HCT116 (cell line): Measurements from ENCODE around the gene FNDC1. TPM values are rescaled to one million over a fixed set of nuclear protein-coding genes. Genes with fewer than 3 reads are reported as not detected.

Experiments used
- ATAC-seq: fragments of 200-7000 bp; cut with Tn5 transposase; 2 replicates; pipeline ENCODE4 v1.9.1; 2020; ENCODE audit warnings: mild to moderate bottlenecking, moderate library complexity
- BruUV-seq: library from RNA; stranded (reverse); fragments of 400-500 nt; replicated peaks from 2 replicates; lab custom pipeline; 2021; lab: Mats Ljungman, UMichigan
- CTCF ChIA-PET: fragments of 300-600 bp; sonication (Branson Sonifier 250); formaldehyde crosslinking; loops from one replicate; lab custom pipeline; 2021; ENCODE audit warnings: antibody characterized with exemption; lab: Charles Lee
- POLR2A ChIA-PET: fragments of 300-600, 350-600 bp; sonication (Branson Sonifier 250); formaldehyde crosslinking; loops from one replicate; lab custom pipeline; 2021; ENCODE audit warnings: antibody characterized with exemption; lab: Charles Lee
- RAD21 ChIA-PET, 2 experiments: fragments of 300-600 bp; sonication (Branson Sonifier 250); formaldehyde crosslinking; loops; one replicate each; lab custom pipeline; 2023; ENCODE audit warnings: low total read pairs in 2 of 2; ENCODE audit not compliant: uncharacterized antibody in 2 of 2, unreplicated experiment in 2 of 2, low non-redundant PET in 1 of 2; lab: Charles Lee
- DNase-seq: peaks from one replicate; pipeline ENCODE4 v3.0.0-alpha.2; 2010; ENCODE audit warnings: low read depth, low spot score
- H2AFZ ChIP-seq: fragments of 200-600 bp; shearing (Covaris generic), sonication (generic); 2 replicates; pipeline ENCODE4 v1.6.1; 2017; ENCODE audit warnings: low read depth, mixed run types, mixed read lengths, antibody characterized with exemption, low read length; ENCODE audit not compliant: poor library complexity, severe bottlenecking
- H3K27ac ChIP-seq: 2 replicates; pipeline ENCODE4 v1.5.1; 2012; ENCODE audit warnings: low read depth, low read length
- H3K27me3 ChIP-seq: fragments of 200-600 bp; sonication (generic); 2 replicates; pipeline ENCODE4 v1.6.1; 2016; ENCODE audit warnings: mixed run types, low read length, mixed read lengths; ENCODE audit not compliant: insufficient read depth
- H3K36me3 ChIP-seq, 2 experiments: fragments of 200-500 bp in 1 of 2; fragments of 200-600 bp in 1 of 2; sonication (Bioruptor generic) in 1 of 2; sonication (generic) in 1 of 2; 2 replicates each; pipeline versions ENCODE4 v1.5.1 to v1.6.1; 2014 to 2016; ENCODE audit warnings: low read length in 2 of 2, inconsistent platforms in 1 of 2, mixed read lengths in 1 of 2, mixed run types in 1 of 2; ENCODE audit not compliant: insufficient read depth in 2 of 2, control insufficient read depth in 1 of 2
- H3K4me1 ChIP-seq, 2 experiments: fragments of 200-600 bp in 1 of 2; sonication (generic) in 1 of 2; 2 replicates each; pipeline versions ENCODE4 v1.5.1 to v1.6.1; 2012 to 2017; ENCODE audit warnings: low read length in 2 of 2, inconsistent platforms in 1 of 2, mild to moderate bottlenecking in 1 of 2, mixed read lengths in 1 of 2, mixed run types in 1 of 2, moderate library complexity in 1 of 2; ENCODE audit not compliant: insufficient read depth in 2 of 2, control insufficient read depth in 1 of 2
- H3K4me2 ChIP-seq: fragments of 200-600 bp; sonication (generic); 2 replicates; pipeline ENCODE4 v1.6.1; 2017; ENCODE audit warnings: mixed run types, low read length, mixed read lengths
- H3K4me3 ChIP-seq, 2 experiments: fragments of 200-600 bp in 1 of 2; sonication (generic) in 1 of 2; replicated peaks in 1 of 2; 2 replicates each; pipeline ENCODE4 v1.5.1; 2011 to 2016; ENCODE audit warnings: low read length in 2 of 2, control low read depth in 1 of 2, low read depth in 1 of 2, mild to moderate bottlenecking in 1 of 2, mixed read lengths in 1 of 2, mixed run types in 1 of 2
- H3K79me2 ChIP-seq: fragments of 200-600 bp; sonication (generic); 2 replicates; pipeline ENCODE4 v1.6.1; 2017; ENCODE audit warnings: mild to moderate bottlenecking, mixed run types, low read length, moderate library complexity, mixed read lengths; ENCODE audit not compliant: insufficient read depth
- H3K9ac ChIP-seq: fragments of 200-600 bp; sonication (generic); 2 replicates; pipeline ENCODE4 v1.6.1; 2016; ENCODE audit warnings: low read length, mixed read lengths
- H3K9me2 ChIP-seq: fragments of 200-600 bp; sonication (generic), shearing (Covaris generic); 2 replicates; pipeline ENCODE4 v1.6.1; 2017; ENCODE audit warnings: mixed run types, mild to moderate bottlenecking, moderate library complexity; ENCODE audit not compliant: insufficient read depth
- H3K9me3 ChIP-seq, 2 experiments: fragments of 200-500 bp in 1 of 2; fragments of 200-600 bp in 1 of 2; sonication (Bioruptor generic) in 1 of 2; sonication (generic) in 1 of 2; 2 replicates each; pipeline ENCODE4 v1.6.1; 2014 to 2017; ENCODE audit warnings: low read length in 2 of 2, mixed read lengths in 2 of 2, inconsistent platforms in 1 of 2, low read depth in 1 of 2, mild to moderate bottlenecking in 1 of 2, mixed run types in 1 of 2, moderate library complexity in 1 of 2; ENCODE audit not compliant: control insufficient read depth in 1 of 2, insufficient read depth in 1 of 2
- H4K20me1 ChIP-seq: fragments of 200-600 bp; sonication (generic), shearing (Covaris generic); 2 replicates; pipeline ENCODE4 v1.6.1; 2017; ENCODE audit warnings: mixed run types, mild to moderate bottlenecking, moderate library complexity; ENCODE audit not compliant: insufficient read depth
- CBX3 ChIP-seq: IDR thresholded peaks from 2 replicates; pipeline ENCODE4 v1.6.1; 2012; ENCODE audit warnings: low read depth
- CEBPB ChIP-seq: IDR thresholded peaks from 2 replicates; pipeline ENCODE4 v1.6.1; 2012; ENCODE audit warnings: low read depth
- ELF1 ChIP-seq: IDR thresholded peaks from 2 replicates; pipeline ENCODE4 v1.6.1; 2012; ENCODE audit warnings: low read depth, borderline replicate concordance
- EZH2 ChIP-seq: fragments of 200-600 bp; sonication (generic); IDR thresholded peaks from 2 replicates; pipeline ENCODE4 v1.6.1; 2017; ENCODE audit warnings: antibody characterized with exemption, mixed run types
- FOSL1 ChIP-seq: IDR thresholded peaks from 2 replicates; pipeline ENCODE4 v1.6.1; 2012; ENCODE audit warnings: low read depth
- JUND ChIP-seq: IDR thresholded peaks from 2 replicates; pipeline ENCODE4 v1.6.1; 2012
- POLR2A ChIP-seq: IDR thresholded peaks from 2 replicates; pipeline ENCODE4 v1.7.0; 2011; ENCODE audit warnings: borderline replicate concordance; ENCODE audit not compliant: insufficient read depth, insufficient read length; ENCODE audit errors: extremely low read depth
- POLR2AphosphoS5 ChIP-seq: IDR thresholded peaks from 2 replicates; pipeline ENCODE4 v1.6.1; 2011; ENCODE audit warnings: mild to moderate bottlenecking, low read depth, low read length, moderate library complexity
- RAD21 ChIP-seq: IDR thresholded peaks from 2 replicates; pipeline ENCODE4 v1.6.1; 2012; ENCODE audit warnings: low read depth, mild to moderate bottlenecking
- SIN3A ChIP-seq: IDR thresholded peaks from 2 replicates; pipeline ENCODE4 v1.6.1; 2012; ENCODE audit warnings: low read depth
- SP1 ChIP-seq: IDR thresholded peaks from 2 replicates; pipeline ENCODE4 v1.6.1; 2012; ENCODE audit warnings: low read depth
- SRF ChIP-seq: IDR thresholded peaks from 2 replicates; pipeline ENCODE4 v1.6.1; 2012; ENCODE audit warnings: low read depth
- TCF7L2 ChIP-seq: IDR thresholded peaks from 2 replicates; pipeline ENCODE4 v1.7.0; 2011; ENCODE audit warnings: borderline replicate concordance, inconsistent platforms; ENCODE audit not compliant: insufficient read depth, insufficient read length; ENCODE audit errors: extremely low read depth
- YY1 ChIP-seq: IDR thresholded peaks from 2 replicates; pipeline ENCODE4 v1.6.1; 2011; ENCODE audit warnings: low read length, low read depth, moderate library complexity, mild to moderate bottlenecking; ENCODE audit not compliant: insufficient replicate concordance; ENCODE audit errors: extremely low read depth
- ZFX ChIP-seq: fragments of 450-650 bp; IDR thresholded peaks from 2 replicates; pipeline ENCODE4 v1.6.1; 2017
- intact Hi-C: fragments of 100-400 bp; cut with micrococcal nuclease; formaldehyde crosslinking; loops from 2 replicates; pipeline ENCODE4 v1.10.0; 2022
- total RNA-seq: library from RNA; stranded (reverse); gene quantifications from one replicate; pipeline ENCODE4 v1.2.1, GENCODE V29; 2021; ENCODE audit not compliant: unreplicated experiment
- TF ChIP-seq, protein P1 (sequence below): IDR thresholded peaks from 2 replicates; pipeline ENCODE4 v1.6.1; 2011; ENCODE audit warnings: mild to moderate bottlenecking, low read length, moderate library complexity; ENCODE audit not compliant: insufficient replicate concordance; ENCODE audit errors: extremely low read depth
- TF ChIP-seq, protein P2 (sequence below): IDR thresholded peaks from 2 replicates; pipeline ENCODE4 v1.6.1; 2012
- TF ChIP-seq, protein P3 (sequence below), 3 experiments: fragments of 200-600 bp in 1 of 3; sonication (generic) in 1 of 3; IDR thresholded peaks in 2 of 3; conservative IDR thresholded peaks in 1 of 3; 2 replicates each; pipeline ENCODE4 v1.5.1; 2012 to 2017; ENCODE audit warnings: low read depth in 2 of 3, low read length in 2 of 3, antibody characterized with exemption in 1 of 3, borderline replicate concordance in 1 of 3, control low read depth in 1 of 3, mild to moderate bottlenecking in 1 of 3, mixed read lengths in 1 of 3, mixed run types in 1 of 3, moderate library complexity in 1 of 3; ENCODE audit not compliant: insufficient read depth in 1 of 3
- TF ChIP-seq, protein P4 (sequence below): IDR thresholded peaks from 2 replicates; pipeline ENCODE4 v1.6.1; 2012

Gene FNDC1
- total RNA-seq, 1 experiment from 2014 or later, result 0.07 TPM

DNA sequence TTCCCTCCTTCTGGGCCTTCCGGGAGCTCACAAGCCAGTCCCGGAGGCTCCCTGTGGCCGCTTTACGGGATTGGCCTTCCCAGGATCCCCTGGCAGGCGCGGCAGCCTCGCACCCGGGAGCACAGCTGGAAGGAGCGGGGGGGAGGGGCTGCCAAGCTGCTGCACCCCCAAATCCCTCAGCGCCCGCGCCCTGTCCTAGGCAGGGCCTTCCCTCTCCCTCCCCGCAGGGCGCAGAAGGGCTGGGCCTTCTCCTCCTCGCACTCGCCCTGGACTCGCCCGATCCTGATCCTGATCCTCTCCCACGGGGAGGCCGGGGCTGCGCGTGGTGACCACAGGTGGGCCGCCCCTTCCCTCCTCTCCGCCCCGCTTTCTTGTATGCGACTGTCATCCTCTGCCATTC lies 146.4 kb downstream of the FNDC1 start:
- Histone ChIP-seq H3K27ac (no peak overlapping the region), H3K9ac (no peak overlapping the region), H3K27me3 (peaks cover 40% of the 10 kb centered on the region), H3K36me3 (no peaks in the 10 kb centered on the region), H3K9me2 (no peaks in the 10 kb centered on the region), H3K4me2 (no peak overlapping the region), H3K4me3 (no peak overlapping the region), H3K4me1 (no peaks in the 10 kb centered on the region), H3K79me2 (no peaks in the 10 kb centered on the region), H2AFZ (no peak overlapping the region), H3K9me3 (no peaks in the 10 kb centered on the region), H4K20me1 (no peaks in the 10 kb centered on the region)
- no TSS peak for BruUV-seq
- CTCF ChIA-PET, result no interaction called here
- TF ChIP-seq ELF1 (no peak), TCF7L2 (no peak), JUND (no peak), RAD21 (no peak), SRF (no peak), CBX3 (no peak), EZH2 (no peak), ZFX (no peak), POLR2A (no peak), FOSL1 (no peak), CEBPB (no peak), SP1 (no peak), SIN3A (no peak), POLR2AphosphoS5 (no peak), YY1 (no peak)
- TF ChIP-seq, protein P1, sequence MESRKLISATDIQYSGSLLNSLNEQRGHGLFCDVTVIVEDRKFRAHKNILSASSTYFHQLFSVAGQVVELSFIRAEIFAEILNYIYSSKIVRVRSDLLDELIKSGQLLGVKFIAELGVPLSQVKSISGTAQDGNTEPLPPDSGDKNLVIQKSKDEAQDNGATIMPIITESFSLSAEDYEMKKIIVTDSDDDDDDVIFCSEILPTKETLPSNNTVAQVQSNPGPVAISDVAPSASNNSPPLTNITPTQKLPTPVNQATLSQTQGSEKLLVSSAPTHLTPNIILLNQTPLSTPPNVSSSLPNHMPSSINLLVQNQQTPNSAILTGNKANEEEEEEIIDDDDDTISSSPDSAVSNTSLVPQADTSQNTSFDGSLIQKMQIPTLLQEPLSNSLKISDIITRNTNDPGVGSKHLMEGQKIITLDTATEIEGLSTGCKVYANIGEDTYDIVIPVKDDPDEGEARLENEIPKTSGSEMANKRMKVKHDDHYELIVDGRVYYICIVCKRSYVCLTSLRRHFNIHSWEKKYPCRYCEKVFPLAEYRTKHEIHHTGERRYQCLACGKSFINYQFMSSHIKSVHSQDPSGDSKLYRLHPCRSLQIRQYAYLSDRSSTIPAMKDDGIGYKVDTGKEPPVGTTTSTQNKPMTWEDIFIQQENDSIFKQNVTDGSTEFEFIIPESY, result no peak
- TF ChIP-seq, protein P2, sequence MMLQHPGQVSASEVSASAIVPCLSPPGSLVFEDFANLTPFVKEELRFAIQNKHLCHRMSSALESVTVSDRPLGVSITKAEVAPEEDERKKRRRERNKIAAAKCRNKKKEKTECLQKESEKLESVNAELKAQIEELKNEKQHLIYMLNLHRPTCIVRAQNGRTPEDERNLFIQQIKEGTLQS, result no peak
- TF ChIP-seq, protein P3, sequence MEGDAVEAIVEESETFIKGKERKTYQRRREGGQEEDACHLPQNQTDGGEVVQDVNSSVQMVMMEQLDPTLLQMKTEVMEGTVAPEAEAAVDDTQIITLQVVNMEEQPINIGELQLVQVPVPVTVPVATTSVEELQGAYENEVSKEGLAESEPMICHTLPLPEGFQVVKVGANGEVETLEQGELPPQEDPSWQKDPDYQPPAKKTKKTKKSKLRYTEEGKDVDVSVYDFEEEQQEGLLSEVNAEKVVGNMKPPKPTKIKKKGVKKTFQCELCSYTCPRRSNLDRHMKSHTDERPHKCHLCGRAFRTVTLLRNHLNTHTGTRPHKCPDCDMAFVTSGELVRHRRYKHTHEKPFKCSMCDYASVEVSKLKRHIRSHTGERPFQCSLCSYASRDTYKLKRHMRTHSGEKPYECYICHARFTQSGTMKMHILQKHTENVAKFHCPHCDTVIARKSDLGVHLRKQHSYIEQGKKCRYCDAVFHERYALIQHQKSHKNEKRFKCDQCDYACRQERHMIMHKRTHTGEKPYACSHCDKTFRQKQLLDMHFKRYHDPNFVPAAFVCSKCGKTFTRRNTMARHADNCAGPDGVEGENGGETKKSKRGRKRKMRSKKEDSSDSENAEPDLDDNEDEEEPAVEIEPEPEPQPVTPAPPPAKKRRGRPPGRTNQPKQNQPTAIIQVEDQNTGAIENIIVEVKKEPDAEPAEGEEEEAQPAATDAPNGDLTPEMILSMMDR (IDR thresholded peaks at IDR 0.05 in 2 of 3, conservative IDR thresholded peaks at IDR 0.05 in 1 of 3; ENCODE audit: borderline replicate concordance in 1 of 3, insufficient read depth in 1 of 3, low read depth in 2 of 3, low read length in 2 of 3), result no peak
- TF ChIP-seq, protein P4, sequence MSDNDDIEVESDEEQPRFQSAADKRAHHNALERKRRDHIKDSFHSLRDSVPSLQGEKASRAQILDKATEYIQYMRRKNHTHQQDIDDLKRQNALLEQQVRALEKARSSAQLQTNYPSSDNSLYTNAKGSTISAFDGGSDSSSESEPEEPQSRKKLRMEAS, result no peak
- intact Hi-C loops, result no loop called here
- DNase-seq, result no peak
- POLR2A ChIA-PET, result no interaction called here
- ATAC-seq, result no peak
- RAD21 ChIA-PET, result no interaction called here
